ENCODE measurements around the gene GNG4.

Gene GNG4

GRCh38 chr1:235525314-235525713, 124.3 kb downstream of the GNG4 start:
- no peak for DNase-seq

DNA sequence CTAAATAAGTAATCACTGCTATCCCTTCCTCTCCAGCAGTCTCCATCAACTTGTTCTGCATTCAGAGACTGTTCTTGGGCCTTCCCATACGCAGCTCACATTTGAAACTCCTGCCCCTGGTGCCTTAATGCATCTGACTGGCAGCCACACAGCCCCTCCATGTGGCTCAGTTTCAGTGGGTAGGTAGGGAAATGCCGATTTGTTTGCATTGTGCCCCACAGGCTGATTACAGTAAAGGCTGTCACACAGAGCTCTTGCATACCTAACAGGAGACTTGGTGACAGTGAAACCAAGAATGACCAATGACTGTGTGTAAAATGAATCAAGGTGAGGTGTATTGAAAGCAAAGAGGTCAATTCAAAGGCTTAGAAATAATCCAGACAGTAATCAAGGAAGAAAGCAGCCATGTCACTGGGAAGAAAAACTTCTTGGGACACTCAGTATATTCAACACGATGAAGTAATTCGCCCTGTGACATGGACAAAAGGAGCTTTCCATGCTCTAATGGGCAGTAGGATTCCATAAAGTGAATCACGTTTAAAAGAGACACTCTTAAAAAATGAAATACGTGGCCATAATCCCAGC, 132.6 kb downstream of the GNG4 start:
- no peak for DNase-seq

DNA sequence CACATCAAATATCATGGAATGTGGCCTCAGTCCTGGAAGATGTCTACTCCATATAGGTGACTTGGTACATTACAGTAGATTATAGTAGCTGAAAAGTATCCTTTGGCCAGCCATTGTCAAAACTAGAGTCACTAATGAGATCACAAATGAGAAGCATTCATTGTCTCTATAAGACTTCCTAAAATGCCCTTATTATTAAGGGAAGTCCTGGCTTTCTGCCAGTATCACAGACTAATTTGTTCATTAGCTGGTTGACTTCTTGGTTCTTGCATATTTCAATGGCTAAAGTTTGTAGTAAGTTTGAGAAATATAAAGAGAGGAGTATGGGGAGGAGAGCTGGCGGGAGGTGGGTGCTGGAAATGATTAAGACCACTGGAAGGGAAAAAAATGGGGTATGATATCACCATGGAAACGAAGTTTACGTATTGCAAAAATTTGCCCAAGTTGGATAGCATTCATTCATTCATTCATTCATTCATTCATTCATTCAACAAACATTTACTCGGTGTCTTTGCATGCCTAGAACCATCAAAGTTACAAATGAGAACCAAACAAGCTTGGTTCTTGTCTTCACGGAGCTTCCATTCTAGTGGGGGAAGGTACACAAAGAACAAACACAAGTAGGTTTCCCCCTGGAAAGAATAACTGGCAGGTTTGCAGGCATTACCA, 133.6 kb downstream of the GNG4 start:
- no peak for DNase-seq

- peak; percentile 73 for DNase-seq
These were observed 135.9 kb downstream of the GNG4 start for GRCh38 chr1:235513495-235514366.

DNA sequence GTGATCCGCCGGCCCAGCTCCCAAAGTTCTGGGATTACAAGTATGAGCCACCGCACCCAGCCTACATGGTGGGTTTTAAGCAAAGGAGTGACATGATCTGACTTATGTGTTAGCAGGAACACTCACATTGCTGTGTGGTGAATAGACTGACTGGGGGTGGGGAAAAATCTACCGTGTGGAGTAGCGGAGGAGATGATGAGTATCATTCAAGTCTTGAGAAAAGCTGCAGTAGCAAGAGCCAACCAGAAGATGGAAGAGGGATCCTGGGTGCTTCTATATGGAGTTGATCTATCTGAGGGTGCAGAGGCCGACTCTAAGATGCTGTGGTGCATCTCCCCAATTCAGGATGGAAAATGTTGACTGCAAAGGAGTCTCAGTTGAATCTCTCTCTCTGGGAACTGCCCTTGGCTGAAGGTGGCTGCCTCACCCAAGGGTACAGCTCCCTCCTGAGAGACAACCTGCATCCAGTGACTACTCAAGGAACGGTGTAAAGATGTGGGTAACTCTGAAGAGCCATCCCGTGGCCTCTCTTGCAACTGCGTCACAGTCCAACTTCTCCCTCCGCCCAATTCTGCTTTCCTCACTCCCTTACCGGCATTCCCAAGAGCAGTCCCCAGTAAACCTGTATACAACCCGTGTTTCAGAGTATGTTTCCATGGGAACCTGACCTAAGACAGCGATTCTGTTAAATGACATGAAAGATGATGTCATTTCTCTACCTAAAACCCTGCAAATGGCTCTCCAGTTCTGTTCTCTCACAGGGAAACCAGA, 137.9 kb downstream of the GNG4 start:
- DNase-seq = no peak

DNA sequence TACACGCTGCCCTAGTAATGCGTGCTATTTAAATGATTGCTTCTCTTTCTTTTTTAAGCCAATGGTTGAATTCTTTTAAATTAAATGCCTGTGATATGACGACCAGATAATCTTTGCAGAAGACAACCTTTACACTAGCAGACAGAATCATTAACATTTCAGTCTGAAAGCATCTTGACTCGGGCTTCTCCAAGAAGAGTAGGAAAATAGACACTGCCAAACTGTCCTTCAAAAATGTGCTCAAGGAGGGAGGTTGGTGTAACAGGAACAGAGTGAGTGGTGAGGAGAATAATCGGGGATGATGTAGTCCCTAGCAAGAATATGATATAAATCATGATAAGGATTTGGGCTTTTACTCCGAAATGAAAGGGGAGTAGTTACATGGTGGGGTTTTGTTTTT, 138.8 kb downstream of the GNG4 start:
- no peak for DNase-seq

DNA sequence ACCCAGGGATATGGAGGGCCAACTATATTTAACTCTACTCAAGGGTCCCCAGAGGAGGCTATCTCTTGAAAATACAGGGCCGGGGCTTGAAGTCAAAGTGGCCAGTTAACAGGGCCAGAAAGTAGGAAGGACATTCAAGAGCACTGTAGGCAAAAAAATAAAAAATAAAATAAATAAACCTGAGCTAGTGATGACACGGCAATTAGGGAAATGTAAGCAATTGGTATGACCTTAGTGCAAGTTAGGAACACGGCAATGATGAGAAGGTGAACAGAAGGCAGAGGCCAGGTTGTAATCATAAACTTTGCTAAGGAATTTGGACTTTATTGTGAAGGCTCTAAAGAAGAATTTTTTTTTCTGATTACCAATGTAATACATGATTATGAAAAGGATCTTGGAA, 142.0 kb downstream of the GNG4 start:
- DNase-seq = no peak

DNA sequence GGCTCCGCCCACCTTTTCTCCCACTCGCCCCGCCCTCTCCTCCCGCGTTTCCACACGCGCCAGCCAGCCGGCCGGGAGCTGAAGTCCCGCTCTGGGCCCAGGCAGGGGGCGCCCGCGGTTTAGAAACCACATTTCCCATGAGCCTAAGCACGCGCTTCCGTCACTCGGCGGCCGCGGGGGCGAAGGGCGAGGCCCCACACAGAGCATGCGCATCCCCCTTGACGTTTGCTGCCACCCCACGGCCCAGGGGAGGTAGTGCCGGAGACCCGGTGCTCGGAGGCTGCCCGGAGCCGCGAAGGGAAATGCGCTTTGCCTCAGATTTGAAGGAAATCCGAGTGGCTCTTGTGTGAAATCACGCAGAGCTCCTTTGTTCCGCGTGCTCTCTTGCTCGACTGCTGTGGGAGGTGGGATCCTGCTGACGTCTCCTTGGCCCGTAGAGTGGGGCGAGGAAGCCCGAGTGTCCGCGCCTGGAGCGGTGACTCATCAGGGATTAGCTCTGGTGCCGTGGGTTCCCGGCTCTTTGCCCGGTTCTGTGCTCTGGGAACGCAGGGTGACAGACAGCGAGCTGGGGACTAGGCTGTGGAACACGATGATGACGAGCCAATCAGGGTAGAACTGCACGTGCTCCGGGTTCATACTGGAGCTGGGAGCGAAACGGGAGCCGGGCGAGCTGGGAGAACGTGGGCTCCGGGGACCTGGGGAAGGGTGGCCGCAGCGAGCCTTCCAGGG, 144.9 kb downstream of the GNG4 start:
- DNase-seq = peak; percentile 98

- no peak for DNase-seq
These were observed 145.5 kb downstream of the GNG4 start, which contains the start of gene B3GALNT2 for GRCh38 chr1:235504122-235504493. Gene B3GALNT2 (minus strand): TSS chr1:235504452. CDS start chr1:235504252, 200 bp downstream.

GRCh38 chr1:235503403-235504121, 146.0 kb downstream of the GNG4 start:
- no peak for DNase-seq

- DNase-seq = peak; percentile 2
These were observed 146.8 kb downstream of the GNG4 start for GRCh38 chr1:235502601-235503402.

DNA sequence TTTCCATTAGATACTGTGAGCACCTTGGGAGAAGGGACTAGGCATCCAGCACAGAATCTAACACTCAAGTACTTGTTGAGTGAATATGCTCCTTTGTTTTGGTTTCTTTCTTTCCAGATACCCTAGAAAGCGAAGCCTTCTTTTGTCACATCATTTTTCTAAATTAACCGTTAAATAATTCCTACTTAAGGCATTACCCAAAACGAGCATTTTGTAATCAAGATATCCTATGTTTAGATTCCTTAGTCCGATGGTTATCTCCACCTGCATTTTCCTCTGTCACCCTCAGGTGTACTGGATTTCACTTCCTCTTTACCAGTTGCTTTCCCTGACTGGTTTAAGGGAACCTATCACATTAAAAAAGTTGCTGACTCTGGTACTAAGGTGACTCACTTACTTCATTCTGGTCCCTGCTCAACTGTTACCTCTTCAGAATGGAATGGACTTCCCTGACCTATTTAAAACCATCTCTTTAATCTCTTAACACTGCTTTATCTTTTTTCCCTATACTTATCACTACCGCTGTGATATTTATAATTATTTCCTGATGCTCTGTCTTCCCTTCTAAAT, 148.5 kb downstream of the GNG4 start:
- no peak for DNase-seq
